ENCODE data around the gene OPALIN. TPM values are rescaled to one million over a fixed set of nuclear protein-coding genes. Genes with fewer than 3 reads are reported as not detected.

The OPALIN gene
- polyA plus RNA-seq, 1 of the 3 experiments (the other 2 are of a cell fraction): not detected

- Histone ChIP-seq H3K9ac (no peak overlapping the region), H3F3A (replicated peaks; ENCODE audit: insufficient read depth) (no peaks in the 10 kb centered on the region), H2AFZ (ENCODE audit: low read depth) (no peak overlapping the region), H3K36me3 (replicated peaks in 1 of 2; ENCODE audit: control insufficient read depth in 1 of 2, insufficient read depth in 2 of 2, low read length in 1 of 2) (no peaks in the 10 kb centered on the region), H3K9me2 (no peaks in the 10 kb centered on the region), H3K4me3 (ENCODE audit: low read depth in 2 of 2, low read length in 1 of 2) (no peak overlapping the region), H3K9me3 (no peaks in the 10 kb centered on the region), H3K4me1 (ENCODE audit: control insufficient read depth in 1 of 2, insufficient read depth in 2 of 2, low read depth in 1 of 2, low read length in 1 of 2) (peaks cover 0 to 15% of the 10 kb centered on the region in 2 experiments; a peak in 2 of 4 replicates), H3K4me2 (no peak overlapping the region), H3K79me2 (ENCODE audit: insufficient read depth) (no peaks in the 10 kb centered on the region), H3K27ac (ENCODE audit: low read depth in 2 of 2, low read length in 1 of 2) (no peak overlapping the region), H3K27me3 (ENCODE audit: insufficient read depth) (no peaks in the 10 kb centered on the region), H4K20me1 (ENCODE audit: insufficient read depth) (no peaks in the 10 kb centered on the region)
- ChIA-PET POLR2A (no interaction called here), CTCF (interaction anchor here (1.0 to 6.0 kb wide), 8 partner anchors 7 to 263 kb away, joined by 3 to 103 read pairs (median 8); partner anchors contain the start of gene TLL2)
- 64% methylated on average over 6 of the region's 6 CpGs for WGBS (ENCODE audit: low lambda C conversion rate)
- TF ChIP-seq TEAD4 (IDR thresholded peaks at IDR 0.05; ENCODE audit: borderline replicate concordance, insufficient read depth) (no peak), JUND (IDR thresholded peaks at IDR 0.05) (no peak), YY1 (IDR thresholded peaks at IDR 0.05; ENCODE audit: low read depth) (no peak), NFIC (IDR thresholded peaks at IDR 0.05; ENCODE audit: borderline replicate concordance) (no peak), CHD2 (IDR thresholded peaks at IDR 0.05; ENCODE audit: low read length, partially characterized antibody) (no peak), MEF2A (IDR thresholded peaks at IDR 0.05; ENCODE audit: borderline replicate concordance, low read depth) (no peak), FOXM1 (IDR thresholded peaks at IDR 0.05; ENCODE audit: low read depth) (no peak), RFX5 (IDR thresholded peaks at IDR 0.05; ENCODE audit: low read length) (no peak), SIN3A (IDR thresholded peaks at IDR 0.05; ENCODE audit: borderline replicate concordance, low read depth, low read length) (no peak)
- TF ChIP-seq, protein P1, sequence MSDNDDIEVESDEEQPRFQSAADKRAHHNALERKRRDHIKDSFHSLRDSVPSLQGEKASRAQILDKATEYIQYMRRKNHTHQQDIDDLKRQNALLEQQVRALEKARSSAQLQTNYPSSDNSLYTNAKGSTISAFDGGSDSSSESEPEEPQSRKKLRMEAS (IDR thresholded peaks at IDR 0.05; ENCODE audit: low read depth): no peak
- DNase-seq: no peak
These were observed 19.1 kb upstream of the OPALIN start for GRCh38 chr10:96377816-96378294.

- no peak overlapping the region for H2AFZ ChIP-seq (ENCODE audit: low read depth)
- no peaks in the 10 kb centered on the region for H3F3A ChIP-seq (replicated peaks; ENCODE audit: insufficient read depth)
- H3K9me2 ChIP-seq: no peaks in the 10 kb centered on the region
- no peak overlapping the region for H3K4me2 ChIP-seq
- H3K79me2 ChIP-seq (ENCODE audit: insufficient read depth): no peaks in the 10 kb centered on the region
- H3K9ac ChIP-seq: no peak overlapping the region
- no peak for DNase-seq
- ChIA-PET POLR2A (no interaction called here), CTCF (interaction anchor here (1.0 to 6.0 kb wide), 12 partner anchors 9 to 264 kb away, joined by 3 to 103 read pairs (median 8); partner anchors contain the start of gene TLL2)
- H4K20me1 ChIP-seq (ENCODE audit: insufficient read depth): no peaks in the 10 kb centered on the region
- H3K4me3 ChIP-seq (ENCODE audit: low read depth in 2 of 2, low read length in 1 of 2): no peak overlapping the region
- peaks cover 0 to 13% of the 10 kb centered on the region in 2 experiments; a peak in 2 of 4 replicates for H3K4me1 ChIP-seq (ENCODE audit: control insufficient read depth in 1 of 2, insufficient read depth in 2 of 2, low read depth in 1 of 2, low read length in 1 of 2)
- H3K36me3 ChIP-seq (replicated peaks in 1 of 2; ENCODE audit: control insufficient read depth in 1 of 2, insufficient read depth in 2 of 2, low read length in 1 of 2): no peaks in the 10 kb centered on the region
- WGBS (ENCODE audit: low lambda C conversion rate): 42% methylated on average over 7 of the region's 7 CpGs
- H3K9me3 ChIP-seq: no peaks in the 10 kb centered on the region
- H3K27me3 ChIP-seq (ENCODE audit: insufficient read depth): no peaks in the 10 kb centered on the region
- no peak overlapping the region for H3K27ac ChIP-seq (ENCODE audit: low read depth in 2 of 2, low read length in 1 of 2)
- TF ChIP-seq, protein P2, sequence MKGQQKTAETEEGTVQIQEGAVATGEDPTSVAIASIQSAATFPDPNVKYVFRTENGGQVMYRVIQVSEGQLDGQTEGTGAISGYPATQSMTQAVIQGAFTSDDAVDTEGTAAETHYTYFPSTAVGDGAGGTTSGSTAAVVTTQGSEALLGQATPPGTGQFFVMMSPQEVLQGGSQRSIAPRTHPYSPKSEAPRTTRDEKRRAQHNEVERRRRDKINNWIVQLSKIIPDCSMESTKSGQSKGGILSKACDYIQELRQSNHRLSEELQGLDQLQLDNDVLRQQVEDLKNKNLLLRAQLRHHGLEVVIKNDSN (IDR thresholded peaks at IDR 0.05; ENCODE audit: borderline replicate concordance, low read depth): no peak
- TF ChIP-seq RXRA (IDR thresholded peaks at IDR 0.05; ENCODE audit: borderline replicate concordance, low read depth) (no peak), TCF12 (IDR thresholded peaks at IDR 0.05) (no peak), GATA2 (CRISPR knock-in tag; IDR thresholded peaks at IDR 0.05) (no peak), MXI1 (IDR thresholded peaks at IDR 0.05; ENCODE audit: low read depth, low read length) (no peak), CHD2 (IDR thresholded peaks at IDR 0.05; ENCODE audit: low read length, partially characterized antibody) (no peak), PBX3 (IDR thresholded peaks at IDR 0.05) (no peak)
- TF ChIP-seq, protein P3, sequence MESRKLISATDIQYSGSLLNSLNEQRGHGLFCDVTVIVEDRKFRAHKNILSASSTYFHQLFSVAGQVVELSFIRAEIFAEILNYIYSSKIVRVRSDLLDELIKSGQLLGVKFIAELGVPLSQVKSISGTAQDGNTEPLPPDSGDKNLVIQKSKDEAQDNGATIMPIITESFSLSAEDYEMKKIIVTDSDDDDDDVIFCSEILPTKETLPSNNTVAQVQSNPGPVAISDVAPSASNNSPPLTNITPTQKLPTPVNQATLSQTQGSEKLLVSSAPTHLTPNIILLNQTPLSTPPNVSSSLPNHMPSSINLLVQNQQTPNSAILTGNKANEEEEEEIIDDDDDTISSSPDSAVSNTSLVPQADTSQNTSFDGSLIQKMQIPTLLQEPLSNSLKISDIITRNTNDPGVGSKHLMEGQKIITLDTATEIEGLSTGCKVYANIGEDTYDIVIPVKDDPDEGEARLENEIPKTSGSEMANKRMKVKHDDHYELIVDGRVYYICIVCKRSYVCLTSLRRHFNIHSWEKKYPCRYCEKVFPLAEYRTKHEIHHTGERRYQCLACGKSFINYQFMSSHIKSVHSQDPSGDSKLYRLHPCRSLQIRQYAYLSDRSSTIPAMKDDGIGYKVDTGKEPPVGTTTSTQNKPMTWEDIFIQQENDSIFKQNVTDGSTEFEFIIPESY (IDR thresholded peaks at IDR 0.05; ENCODE audit: borderline replicate concordance, low read depth): no peak
- TF ChIP-seq, protein P4, sequence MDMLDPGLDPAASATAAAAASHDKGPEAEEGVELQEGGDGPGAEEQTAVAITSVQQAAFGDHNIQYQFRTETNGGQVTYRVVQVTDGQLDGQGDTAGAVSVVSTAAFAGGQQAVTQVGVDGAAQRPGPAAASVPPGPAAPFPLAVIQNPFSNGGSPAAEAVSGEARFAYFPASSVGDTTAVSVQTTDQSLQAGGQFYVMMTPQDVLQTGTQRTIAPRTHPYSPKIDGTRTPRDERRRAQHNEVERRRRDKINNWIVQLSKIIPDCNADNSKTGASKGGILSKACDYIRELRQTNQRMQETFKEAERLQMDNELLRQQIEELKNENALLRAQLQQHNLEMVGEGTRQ (IDR thresholded peaks at IDR 0.05; ENCODE audit: borderline replicate concordance, low read depth, low read length): no peak
- TF ChIP-seq, protein P1 (IDR thresholded peaks at IDR 0.05; ENCODE audit: low read depth): no peak
- TF ChIP-seq, protein P5, sequence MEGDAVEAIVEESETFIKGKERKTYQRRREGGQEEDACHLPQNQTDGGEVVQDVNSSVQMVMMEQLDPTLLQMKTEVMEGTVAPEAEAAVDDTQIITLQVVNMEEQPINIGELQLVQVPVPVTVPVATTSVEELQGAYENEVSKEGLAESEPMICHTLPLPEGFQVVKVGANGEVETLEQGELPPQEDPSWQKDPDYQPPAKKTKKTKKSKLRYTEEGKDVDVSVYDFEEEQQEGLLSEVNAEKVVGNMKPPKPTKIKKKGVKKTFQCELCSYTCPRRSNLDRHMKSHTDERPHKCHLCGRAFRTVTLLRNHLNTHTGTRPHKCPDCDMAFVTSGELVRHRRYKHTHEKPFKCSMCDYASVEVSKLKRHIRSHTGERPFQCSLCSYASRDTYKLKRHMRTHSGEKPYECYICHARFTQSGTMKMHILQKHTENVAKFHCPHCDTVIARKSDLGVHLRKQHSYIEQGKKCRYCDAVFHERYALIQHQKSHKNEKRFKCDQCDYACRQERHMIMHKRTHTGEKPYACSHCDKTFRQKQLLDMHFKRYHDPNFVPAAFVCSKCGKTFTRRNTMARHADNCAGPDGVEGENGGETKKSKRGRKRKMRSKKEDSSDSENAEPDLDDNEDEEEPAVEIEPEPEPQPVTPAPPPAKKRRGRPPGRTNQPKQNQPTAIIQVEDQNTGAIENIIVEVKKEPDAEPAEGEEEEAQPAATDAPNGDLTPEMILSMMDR (IDR thresholded peaks at IDR 0.05): no peak
- TF ChIP-seq, protein P6, sequence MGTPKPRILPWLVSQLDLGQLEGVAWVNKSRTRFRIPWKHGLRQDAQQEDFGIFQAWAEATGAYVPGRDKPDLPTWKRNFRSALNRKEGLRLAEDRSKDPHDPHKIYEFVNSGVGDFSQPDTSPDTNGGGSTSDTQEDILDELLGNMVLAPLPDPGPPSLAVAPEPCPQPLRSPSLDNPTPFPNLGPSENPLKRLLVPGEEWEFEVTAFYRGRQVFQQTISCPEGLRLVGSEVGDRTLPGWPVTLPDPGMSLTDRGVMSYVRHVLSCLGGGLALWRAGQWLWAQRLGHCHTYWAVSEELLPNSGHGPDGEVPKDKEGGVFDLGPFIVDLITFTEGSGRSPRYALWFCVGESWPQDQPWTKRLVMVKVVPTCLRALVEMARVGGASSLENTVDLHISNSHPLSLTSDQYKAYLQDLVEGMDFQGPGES (IDR thresholded peaks at IDR 0.05; ENCODE audit: low read depth, low read length): no peak
These were observed 17.7 kb upstream of the OPALIN start for GRCh38 chr10:96376483-96376882.
